ENCODE measurements around the gene CERCAM. TPM values are rescaled to one million over a fixed set of nuclear protein-coding genes. Genes with fewer than 3 reads are reported as not detected.

CERCAM gene
- total and polyA plus RNA-seq, 2 experiments from 2014 or later: 2.7 to 7.9 TPM

- TF ChIP-seq, protein P1, sequence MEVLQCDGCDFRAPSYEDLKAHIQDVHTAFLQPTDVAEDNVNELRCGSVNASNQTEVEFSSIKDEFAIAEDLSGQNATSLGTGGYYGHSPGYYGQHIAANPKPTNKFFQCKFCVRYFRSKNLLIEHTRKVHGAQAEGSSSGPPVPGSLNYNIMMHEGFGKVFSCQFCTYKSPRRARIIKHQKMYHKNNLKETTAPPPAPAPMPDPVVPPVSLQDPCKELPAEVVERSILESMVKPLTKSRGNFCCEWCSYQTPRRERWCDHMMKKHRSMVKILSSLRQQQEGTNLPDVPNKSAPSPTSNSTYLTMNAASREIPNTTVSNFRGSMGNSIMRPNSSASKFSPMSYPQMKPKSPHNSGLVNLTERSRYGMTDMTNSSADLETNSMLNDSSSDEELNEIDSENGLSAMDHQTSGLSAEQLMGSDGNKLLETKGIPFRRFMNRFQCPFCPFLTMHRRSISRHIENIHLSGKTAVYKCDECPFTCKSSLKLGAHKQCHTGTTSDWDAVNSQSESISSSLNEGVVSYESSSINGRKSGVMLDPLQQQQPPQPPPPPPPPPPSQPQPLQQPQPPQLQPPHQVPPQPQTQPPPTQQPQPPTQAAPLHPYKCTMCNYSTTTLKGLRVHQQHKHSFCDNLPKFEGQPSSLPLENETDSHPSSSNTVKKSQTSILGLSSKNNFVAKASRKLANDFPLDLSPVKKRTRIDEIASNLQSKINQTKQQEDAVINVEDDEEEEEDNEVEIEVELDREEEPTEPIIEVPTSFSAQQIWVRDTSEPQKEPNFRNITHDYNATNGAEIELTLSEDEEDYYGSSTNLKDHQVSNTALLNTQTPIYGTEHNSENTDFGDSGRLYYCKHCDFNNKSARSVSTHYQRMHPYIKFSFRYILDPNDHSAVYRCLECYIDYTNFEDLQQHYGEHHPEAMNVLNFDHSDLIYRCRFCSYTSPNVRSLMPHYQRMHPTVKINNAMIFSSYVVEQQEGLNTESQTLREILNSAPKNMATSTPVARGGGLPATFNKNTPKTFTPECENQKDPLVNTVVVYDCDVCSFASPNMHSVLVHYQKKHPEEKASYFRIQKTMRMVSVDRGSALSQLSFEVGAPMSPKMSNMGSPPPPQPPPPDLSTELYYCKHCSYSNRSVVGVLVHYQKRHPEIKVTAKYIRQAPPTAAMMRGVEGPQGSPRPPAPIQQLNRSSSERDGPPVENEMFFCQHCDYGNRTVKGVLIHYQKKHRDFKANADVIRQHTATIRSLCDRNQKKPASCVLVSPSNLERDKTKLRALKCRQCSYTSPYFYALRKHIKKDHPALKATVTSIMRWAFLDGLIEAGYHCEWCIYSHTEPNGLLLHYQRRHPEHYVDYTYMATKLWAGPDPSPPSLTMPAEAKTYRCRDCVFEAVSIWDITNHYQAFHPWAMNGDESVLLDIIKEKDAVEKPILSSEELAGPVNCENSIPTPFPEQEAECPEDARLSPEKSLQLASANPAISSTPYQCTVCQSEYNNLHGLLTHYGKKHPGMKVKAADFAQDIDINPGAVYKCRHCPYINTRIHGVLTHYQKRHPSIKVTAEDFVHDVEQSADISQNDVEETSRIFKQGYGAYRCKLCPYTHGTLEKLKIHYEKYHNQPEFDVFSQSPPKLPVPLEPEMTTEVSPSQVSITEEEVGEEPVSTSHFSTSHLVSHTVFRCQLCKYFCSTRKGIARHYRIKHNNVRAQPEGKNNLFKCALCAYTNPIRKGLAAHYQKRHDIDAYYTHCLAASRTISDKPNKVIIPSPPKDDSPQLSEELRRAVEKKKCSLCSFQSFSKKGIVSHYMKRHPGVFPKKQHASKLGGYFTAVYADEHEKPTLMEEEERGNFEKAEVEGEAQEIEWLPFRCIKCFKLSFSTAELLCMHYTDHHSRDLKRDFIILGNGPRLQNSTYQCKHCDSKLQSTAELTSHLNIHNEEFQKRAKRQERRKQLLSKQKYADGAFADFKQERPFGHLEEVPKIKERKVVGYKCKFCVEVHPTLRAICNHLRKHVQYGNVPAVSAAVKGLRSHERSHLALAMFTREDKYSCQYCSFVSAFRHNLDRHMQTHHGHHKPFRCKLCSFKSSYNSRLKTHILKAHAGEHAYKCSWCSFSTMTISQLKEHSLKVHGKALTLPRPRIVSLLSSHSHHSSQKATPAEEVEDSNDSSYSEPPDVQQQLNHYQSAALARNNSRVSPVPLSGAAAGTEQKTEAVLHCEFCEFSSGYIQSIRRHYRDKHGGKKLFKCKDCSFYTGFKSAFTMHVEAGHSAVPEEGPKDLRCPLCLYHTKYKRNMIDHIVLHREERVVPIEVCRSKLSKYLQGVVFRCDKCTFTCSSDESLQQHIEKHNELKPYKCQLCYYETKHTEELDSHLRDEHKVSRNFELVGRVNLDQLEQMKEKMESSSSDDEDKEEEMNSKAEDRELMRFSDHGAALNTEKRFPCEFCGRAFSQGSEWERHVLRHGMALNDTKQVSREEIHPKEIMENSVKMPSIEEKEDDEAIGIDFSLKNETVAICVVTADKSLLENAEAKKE (CRISPR knock-in tag; IDR thresholded peaks at IDR 0.05): no peak
- TF ChIP-seq, protein P2, sequence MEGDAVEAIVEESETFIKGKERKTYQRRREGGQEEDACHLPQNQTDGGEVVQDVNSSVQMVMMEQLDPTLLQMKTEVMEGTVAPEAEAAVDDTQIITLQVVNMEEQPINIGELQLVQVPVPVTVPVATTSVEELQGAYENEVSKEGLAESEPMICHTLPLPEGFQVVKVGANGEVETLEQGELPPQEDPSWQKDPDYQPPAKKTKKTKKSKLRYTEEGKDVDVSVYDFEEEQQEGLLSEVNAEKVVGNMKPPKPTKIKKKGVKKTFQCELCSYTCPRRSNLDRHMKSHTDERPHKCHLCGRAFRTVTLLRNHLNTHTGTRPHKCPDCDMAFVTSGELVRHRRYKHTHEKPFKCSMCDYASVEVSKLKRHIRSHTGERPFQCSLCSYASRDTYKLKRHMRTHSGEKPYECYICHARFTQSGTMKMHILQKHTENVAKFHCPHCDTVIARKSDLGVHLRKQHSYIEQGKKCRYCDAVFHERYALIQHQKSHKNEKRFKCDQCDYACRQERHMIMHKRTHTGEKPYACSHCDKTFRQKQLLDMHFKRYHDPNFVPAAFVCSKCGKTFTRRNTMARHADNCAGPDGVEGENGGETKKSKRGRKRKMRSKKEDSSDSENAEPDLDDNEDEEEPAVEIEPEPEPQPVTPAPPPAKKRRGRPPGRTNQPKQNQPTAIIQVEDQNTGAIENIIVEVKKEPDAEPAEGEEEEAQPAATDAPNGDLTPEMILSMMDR (conservative IDR thresholded peaks at IDR 0.05; ENCODE audit: low read depth in 2 of 2): no peak
- no peak for TF ChIP-seq ZNF114 (CRISPR knock-in tag; IDR thresholded peaks at IDR 0.05)
These were observed 58.6 kb downstream of the CERCAM start (continued) for GRCh38 chr9:128479262-128479661.

DNA sequence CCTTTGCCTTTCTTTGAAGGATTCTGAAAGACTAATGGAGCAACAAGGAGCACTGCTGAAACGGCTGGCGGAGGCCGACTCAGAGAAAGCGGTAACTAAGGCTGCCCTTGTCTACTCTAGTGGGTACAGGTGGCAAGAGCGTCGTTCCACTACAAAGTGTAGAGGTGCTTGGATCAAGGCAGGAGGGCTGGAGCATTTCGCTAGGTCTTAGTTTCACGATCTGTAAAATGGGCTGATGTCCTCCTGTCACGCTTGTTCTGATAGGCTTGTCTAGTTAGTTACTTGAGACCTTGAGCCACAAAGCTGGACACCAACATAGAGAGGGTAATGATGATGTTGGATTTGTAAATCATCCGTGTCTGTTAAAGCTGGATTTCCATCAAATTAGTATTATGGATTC, 60.9 kb downstream of the CERCAM start:
- no peak overlapping the region for H2AFZ ChIP-seq
- H3K9me3 Mint-ChIP-seq: no peaks in the 10 kb centered on the region
- H3K4me1 Mint-ChIP-seq: peaks cover 8% of the 10 kb centered on the region
- H3K27ac Mint-ChIP-seq: no peak overlapping the region
- H3K4me3 Mint-ChIP-seq: no peak overlapping the region
- no peaks in the 10 kb centered on the region for H3K4me1 ChIP-seq (ENCODE audit: insufficient read depth)
- H3K27me3 ChIP-seq (ENCODE audit: insufficient read depth): no peaks in the 10 kb centered on the region
- H3K79me2 ChIP-seq (replicated peaks; ENCODE audit: insufficient read depth): no peaks in the 10 kb centered on the region
- DNase-seq (ENCODE audit: low spot score) (no peak), ATAC-seq (no peak)
- no peaks in the 10 kb centered on the region for H3K27me3 Mint-ChIP-seq (ENCODE audit: insufficient read depth, low read depth, poor library complexity)
- H3F3A ChIP-seq (replicated peaks; ENCODE audit: low read depth): 0 out of 2 replicates have a peak, but pooled peaks cover 5% of the 10 kb centered on the region
- peaks cover 3% of the 10 kb centered on the region; the same call in 1 of the 2 replicates for H4K20me1 ChIP-seq (replicated peaks; ENCODE audit: insufficient read depth)
- H3K27ac ChIP-seq (ENCODE audit: low read depth): no peak overlapping the region
- H3K36me3 Mint-ChIP-seq (ENCODE audit: low read depth): peaks cover 21% of the 10 kb centered on the region
- no peaks in the 10 kb centered on the region for H3K36me3 ChIP-seq (ENCODE audit: insufficient read depth)
- H3K4me3 ChIP-seq: no peak overlapping the region
- no peaks in the 10 kb centered on the region for H3K9me2 ChIP-seq (ENCODE audit: insufficient read depth)
- H3K4me2 ChIP-seq: no peak overlapping the region
- TF ChIP-seq CREB1 (CRISPR knock-in tag; IDR thresholded peaks at IDR 0.05; ENCODE audit: low read depth) (no peak), JUNB (IDR thresholded peaks at IDR 0.05; ENCODE audit: unreplicated experiment) (no peak), STAT1 (IDR thresholded peaks at IDR 0.05; ENCODE audit: unreplicated experiment) (no peak), NANOG (IDR thresholded peaks at IDR 0.05; ENCODE audit: borderline replicate concordance) (no peak), EZH2 (IDR thresholded peaks at IDR 0.05; ENCODE audit: low read depth, unreplicated experiment) (no peak)
- TF ChIP-seq, protein P1 (CRISPR knock-in tag; IDR thresholded peaks at IDR 0.05): no peak
